K562 (cell line): ENCODE results near the gene ZFP36. TPM values are rescaled to one million over a fixed set of nuclear protein-coding genes. Genes with fewer than 3 reads are reported as not detected.

ENCODE experiments used
- BRF1 ChIP-seq: IDR thresholded peaks from 3 replicates; pipeline ENCODE4 v1.6.1; 2011; ENCODE audit warnings: borderline replicate concordance, mild to moderate bottlenecking; ENCODE audit not compliant: insufficient read length; ENCODE audit errors: extremely low read depth
- C11orf30 ChIP-seq: fragments of 450-650 bp; IDR thresholded peaks from 2 replicates; pipeline ENCODE4 v1.6.1; 2016; ENCODE audit warnings: low read depth, mild to moderate bottlenecking
- DLX4 ChIP-seq: fragments of 250-450 bp; sonication (Bioruptor Pico); IDR thresholded peaks from 2 replicates; pipeline ENCODE4 v1.6.1; 2021; ENCODE audit warnings: mild to moderate bottlenecking
- E2F6 ChIP-seq, 2 experiments: IDR thresholded peaks; 2 replicates each; pipeline ENCODE4 v1.6.1; 2011; ENCODE audit warnings: borderline replicate concordance in 1 of 2, control low read depth in 1 of 2, low read depth in 1 of 2, low read length in 1 of 2, mild to moderate bottlenecking in 1 of 2, mixed read lengths in 1 of 2, moderate library complexity in 1 of 2; ENCODE audit not compliant: insufficient read depth in 1 of 2, insufficient read length in 1 of 2, poor library complexity in 1 of 2, severe bottlenecking in 1 of 2; ENCODE audit errors: extremely low read depth in 1 of 2
- GTF2E2 ChIP-seq: fragments of 200-800 bp; sonication (Bioruptor generic); IDR thresholded peaks from 2 replicates; pipeline ENCODE4 v1.6.1; 2016; ENCODE audit warnings: missing genetic modification characterization, missing compliant biosample characterization
- HDAC8 ChIP-seq: fragments of 450-650 bp; IDR thresholded peaks from 2 replicates; pipeline ENCODE4 v1.6.1; 2016; ENCODE audit warnings: mild to moderate bottlenecking, missing genetic modification characterization, moderate library complexity, missing compliant biosample characterization
- KAT7 ChIP-seq: sonication (generic); formaldehyde crosslinking; IDR thresholded peaks from 2 replicates; pipeline ENCODE4 v1.8.0; 2022; ENCODE audit warnings: missing genetic modification reagents, mild to moderate bottlenecking, borderline replicate concordance
- KLF16 ChIP-seq: IDR thresholded peaks from 2 replicates; pipeline ENCODE4 v1.6.1; 2016; ENCODE audit warnings: antibody characterized with exemption
- L3MBTL2 ChIP-seq: fragments of 450-650 bp; IDR thresholded peaks from 2 replicates; pipeline ENCODE4 v1.6.1; 2016; ENCODE audit warnings: mild to moderate bottlenecking, moderate library complexity
- LARP7 ChIP-seq: fragments of 450-650 bp; IDR thresholded peaks from 2 replicates; pipeline ENCODE4 v1.6.1; 2016
- MLX ChIP-seq, 2 experiments: fragments of 450-650 bp in 1 of 2; sonication (generic) in 1 of 2; formaldehyde crosslinking; conservative IDR thresholded peaks; 2 replicates each; pipeline versions ENCODE4 v1.4.0 to v1.8.1; 2020 to 2022; ENCODE audit warnings: mild to moderate bottlenecking in 1 of 2, missing genetic modification reagents in 1 of 2
- NR0B1 ChIP-seq: fragments of 450-650 bp; IDR thresholded peaks from one replicate; pipeline ENCODE4 v1.6.1; 2018; ENCODE audit warnings: mild to moderate bottlenecking, moderate library complexity; ENCODE audit not compliant: partially characterized antibody
- POLR2AphosphoS2 ChIP-seq: IDR thresholded peaks from 2 replicates; pipeline ENCODE4 v1.6.1; 2012; ENCODE audit warnings: low read length, improper control_type of control experiment
- RBM39 ChIP-seq: fragments of 200-400 bp; formaldehyde crosslinking; optimal IDR thresholded peaks from 2 replicates; pipeline ENCODE3; 2018; ENCODE audit warnings: low read depth, low read length
- SRSF9 ChIP-seq: fragments of 200-400 bp; formaldehyde crosslinking; IDR thresholded peaks from 2 replicates; pipeline ENCODE4 v1.6.1; 2017; ENCODE audit warnings: low read depth, low read length, borderline replicate concordance
- STAG1 ChIP-seq: sonication (generic); formaldehyde crosslinking; IDR thresholded peaks from 2 replicates; pipeline ENCODE4 v1.5.0; 2020; ENCODE audit warnings: missing genetic modification reagents, borderline replicate concordance
- TAF1 ChIP-seq: IDR thresholded peaks from 2 replicates; pipeline ENCODE4 v1.6.1; 2011; ENCODE audit warnings: mild to moderate bottlenecking, low read length, moderate library complexity; ENCODE audit not compliant: insufficient read depth, control insufficient read depth, severe bottlenecking; ENCODE audit errors: extremely low read depth
- ZBTB2 ChIP-seq: fragments of 450-650 bp; IDR thresholded peaks from 2 replicates; pipeline ENCODE4 v1.6.1; 2016; ENCODE audit warnings: antibody characterized with exemption
- ZNF184 ChIP-seq: sonication (generic); formaldehyde crosslinking; IDR thresholded peaks from 2 replicates; pipeline ENCODE4 v1.5.0; 2020; ENCODE audit warnings: missing genetic modification reagents
- ZNF239 ChIP-seq: fragments of 250-450 bp; sonication (Bioruptor Pico); IDR thresholded peaks from 2 replicates; pipeline ENCODE4 v1.4.0; 2020; ENCODE audit warnings: mild to moderate bottlenecking
- ZNF41 ChIP-seq: fragments of 250-450 bp; sonication (Bioruptor Pico); conservative IDR thresholded peaks from 2 replicates; pipeline ENCODE4 v1.4.0; 2020; ENCODE audit warnings: mild to moderate bottlenecking
- ZNF668 ChIP-seq: fragments of 250-450 bp; sonication (Bioruptor Pico); IDR thresholded peaks from 2 replicates; pipeline ENCODE4 v1.8.0; 2022; ENCODE audit warnings: mild to moderate bottlenecking, inconsistent platforms
- polyA plus RNA-seq, 8 experiments: library from polyadenylated mRNA; depleted of rRNA in 4 of 8; stranded (reverse) in 5 of 8; unstranded in 3 of 8; fragments of >200 nt; fragmentation: Nextera tagmentation in 2 of 8; fragmentation: Illumina TruSeq in 1 of 8; extraction: Ambion mirVana in 2 of 8; extraction: Trizol in 1 of 8; gene quantifications; 2 replicates each; pipeline versions ENCODE4 v1.2.1 to v1.2.3, GENCODE V29; 2011 to 2014; ENCODE audit warnings: inconsistent platforms in 1 of 8, missing spikeins in 1 of 8
- total RNA-seq, 7 experiments: library from RNA; depleted of rRNA in 6 of 7; stranded (reverse); fragments of >200 nt in 6 of 7; fragmentation: Illumina TruSeq in 2 of 7; extraction: Trizol in 2 of 7; gene quantifications; 2 replicates each; pipeline versions ENCODE4 v1.2.1 to v1.2.3, GENCODE V29; 2011 to 2021; ENCODE audit warnings: low replicate concordance in 1 of 7

The ZFP36 gene
- total and polyA plus RNA-seq, 9 of the 15 experiments (the other 6 are each of a cell fraction or from before 2014, with no cell fraction given), result 1.0 to 20.1 (median 3.5) TPM

- peak; percentile 55 to 70 for TF ChIP-seq E2F6 (IDR thresholded peaks at IDR 0.05; ENCODE audit: borderline replicate concordance in 1 of 2, extremely low read depth in 1 of 2, insufficient read depth in 1 of 2, insufficient read length in 1 of 2, low read depth in 1 of 2, low read length in 1 of 2, poor library complexity in 1 of 2, severe bottlenecking in 1 of 2)
- no peak for TF ChIP-seq ZNF239 (CRISPR knock-in tag)
- no peak for TF ChIP-seq HDAC8 (tag)
- TF ChIP-seq RBM39, result no peak
- TF ChIP-seq ZNF668 (CRISPR knock-in tag), result no peak
- peak; percentile 80 for TF ChIP-seq ZBTB2
- TF ChIP-seq ZNF184 (CRISPR knock-in tag), result no peak
- TF ChIP-seq DLX4, result no peak
- TF ChIP-seq SRSF9, result no peak
- peak; percentile 48; the same call in 1 of the 2 replicates for TF ChIP-seq GTF2E2 (tag)
- TF ChIP-seq TAF1, result peak; percentile 99
- no peak for TF ChIP-seq LARP7
- TF ChIP-seq STAG1 (CRISPR knock-in tag), result no peak
- TF ChIP-seq C11orf30, result peak; percentile 80
- TF ChIP-seq MLX (CRISPR knock-in tag; conservative IDR thresholded peaks at IDR 0.05), result no peak
- peak; percentile 72 for TF ChIP-seq L3MBTL2
- peak; percentile 73; the same call in 1 of the 2 replicates for TF ChIP-seq POLR2AphosphoS2
- no peak for TF ChIP-seq KLF16
- no peak for TF ChIP-seq ZNF41 (CRISPR knock-in tag)
- TF ChIP-seq NR0B1, result no peak
- peak; percentile 31 for TF ChIP-seq KAT7 (CRISPR knock-in tag)
- no peak for TF ChIP-seq BRF1
Observed at GRCh38 chr19:39435499-39436349, 29.1 kb downstream of the ZFP36 start, which contains the start of gene RPS16 (continued).
